Liver (tissue), 3 donors: ENCODE results near the gene FRMD4A.

Experiments
- ATF3 ChIP-seq: IDR thresholded peaks from 2 replicates; pipeline ENCODE4 v1.6.1; 2016; ENCODE audit warnings: antibody characterized with exemption
- HNF4A ChIP-seq, 2 donors: conservative IDR thresholded peaks; 2 replicates each; pipeline ENCODE4 v1.6.1; 2016; ENCODE audit warnings: antibody characterized with exemption in 2 of 2, mild to moderate bottlenecking in 2 of 2
- TAF1 ChIP-seq: conservative IDR thresholded peaks from 2 replicates; pipeline ENCODE4 v1.6.1; 2016; ENCODE audit warnings: antibody characterized with exemption, mild to moderate bottlenecking
- TF ChIP-seq, protein P1 (sequence below): fragments of 150-350 bp; IDR thresholded peaks from 2 replicates; pipeline ENCODE4 v1.5.1; 2017; ENCODE audit warnings: improper control_type of control experiment, low read depth, low read length; ENCODE audit not compliant: missing input control
- donor health status: healthy.
- donor health status: healthy.

DNA sequence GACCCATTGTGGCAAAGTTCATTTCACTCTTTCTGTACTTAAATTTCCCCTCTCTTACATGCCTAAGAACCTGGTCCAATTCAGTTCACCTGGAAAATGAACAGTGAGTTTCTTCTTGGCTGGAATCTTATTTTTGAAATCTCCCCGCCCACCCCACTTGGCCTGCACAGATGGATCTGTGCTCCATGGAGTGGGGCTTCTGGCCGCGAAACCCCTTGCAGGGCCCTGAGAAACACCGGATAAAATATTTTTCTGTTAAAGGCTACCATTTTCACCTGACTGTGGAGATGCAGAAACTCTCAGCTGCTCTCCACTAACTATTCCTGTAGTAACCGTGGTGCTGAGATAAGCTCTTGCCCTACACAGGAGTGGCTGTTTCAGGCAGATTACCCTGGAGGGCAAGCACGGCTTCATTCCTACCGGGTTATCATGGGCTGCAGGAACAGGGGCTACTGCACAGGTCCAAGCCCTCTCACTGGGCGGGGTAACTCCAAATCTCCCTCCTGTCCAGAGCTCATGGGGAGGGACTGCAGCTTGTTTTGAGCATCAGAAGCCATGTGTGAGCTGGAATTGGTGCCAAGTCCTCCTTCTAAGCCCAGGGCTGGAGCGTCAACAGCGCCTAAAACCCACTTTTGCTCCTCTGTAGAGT is 625.1 kb downstream of the FRMD4A start:
- TF ChIP-seq HNF4A (conservative IDR thresholded peaks at IDR 0.05) (no peak), ATF3 (no peak), TAF1 (no peak)
- TF ChIP-seq, protein P1, sequence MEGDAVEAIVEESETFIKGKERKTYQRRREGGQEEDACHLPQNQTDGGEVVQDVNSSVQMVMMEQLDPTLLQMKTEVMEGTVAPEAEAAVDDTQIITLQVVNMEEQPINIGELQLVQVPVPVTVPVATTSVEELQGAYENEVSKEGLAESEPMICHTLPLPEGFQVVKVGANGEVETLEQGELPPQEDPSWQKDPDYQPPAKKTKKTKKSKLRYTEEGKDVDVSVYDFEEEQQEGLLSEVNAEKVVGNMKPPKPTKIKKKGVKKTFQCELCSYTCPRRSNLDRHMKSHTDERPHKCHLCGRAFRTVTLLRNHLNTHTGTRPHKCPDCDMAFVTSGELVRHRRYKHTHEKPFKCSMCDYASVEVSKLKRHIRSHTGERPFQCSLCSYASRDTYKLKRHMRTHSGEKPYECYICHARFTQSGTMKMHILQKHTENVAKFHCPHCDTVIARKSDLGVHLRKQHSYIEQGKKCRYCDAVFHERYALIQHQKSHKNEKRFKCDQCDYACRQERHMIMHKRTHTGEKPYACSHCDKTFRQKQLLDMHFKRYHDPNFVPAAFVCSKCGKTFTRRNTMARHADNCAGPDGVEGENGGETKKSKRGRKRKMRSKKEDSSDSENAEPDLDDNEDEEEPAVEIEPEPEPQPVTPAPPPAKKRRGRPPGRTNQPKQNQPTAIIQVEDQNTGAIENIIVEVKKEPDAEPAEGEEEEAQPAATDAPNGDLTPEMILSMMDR, result no peak
